ENCODE data around the gene CRISPLD2.
"Not testable (repeated sequence)": the region's sequence is repeated elsewhere in the genome, so short reads cannot be mapped to it uniquely, and the experiment has no call there.

CRISPLD2 gene

GRCh38 chr16:84818989-84819643 is 669 bp upstream of the CRISPLD2 start:
- Histone ChIP-seq H3K27ac (peak overlapping the region in 4 of 21 experiments; percentile 21 to 84 (median 54)), H3K4me3 (peak overlapping the region in 4 of 7 experiments; percentile 36 to 53 (median 44))

- peak overlapping the region in 12 of 21 experiments; percentile 29 to 84 (median 74) for H3K27ac ChIP-seq
- peak overlapping the region; percentile 33 to 53 (median 42) for H3K4me3 ChIP-seq
Observed at GRCh38 chr16:84820305-84820684, 510 bp downstream of the CRISPLD2 start.

- Histone ChIP-seq H3K27ac (peak overlapping the region in 13 of 21 experiments; percentile 19 to 84 (median 70)), H3K4me3 (peak overlapping the region; percentile 33 to 53 (median 42))
Observed at GRCh38 chr16:84820771-84821170, 986 bp downstream of the CRISPLD2 start.

- Histone ChIP-seq H3K4me3 (peak overlapping the region; percentile 33 to 53 (median 42)), H3K27ac (peak overlapping the region in 13 of 21 experiments; percentile 19 to 84 (median 70))
Observed at GRCh38 chr16:84821179-84821578, 1.4 kb downstream of the CRISPLD2 start.

- Histone ChIP-seq H3K4me3 (peak overlapping the region in 6 of 7 experiments; percentile 33 to 53 (median 44)), H3K27ac (peak overlapping the region in 16 of 21 experiments; percentile 18 to 84 (median 69))
Observed at GRCh38 chr16:84821728-84822689, 2.2 kb downstream of the CRISPLD2 start.

DNA sequence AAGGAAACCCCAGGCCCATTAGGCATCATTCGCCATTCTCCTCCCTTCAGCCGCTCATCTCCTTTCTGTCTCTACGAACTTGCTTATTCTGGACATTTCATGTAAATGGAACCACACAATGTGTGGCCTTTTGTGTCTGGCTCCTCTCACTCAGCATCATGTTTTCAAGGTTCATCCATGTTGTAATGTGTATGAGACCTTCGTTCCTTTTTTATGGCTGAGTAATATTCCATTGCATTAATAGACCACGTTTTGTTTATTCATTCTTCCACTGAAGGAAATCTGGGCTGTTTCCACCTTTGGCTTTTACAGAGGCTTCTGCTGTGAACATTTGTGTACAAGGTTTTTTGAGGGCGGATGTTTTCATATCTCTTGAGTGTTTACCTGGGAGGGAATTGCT is 3.2 kb downstream of the CRISPLD2 start:
- Histone ChIP-seq H3K27ac (peak overlapping the region in 13 of 21 experiments; percentile 2 to 83 (median 45)), H3K4me3 (no peak overlapping the region)

- no peak overlapping the region for H3K4me3 ChIP-seq
- peak overlapping the region in 11 of 21 experiments; percentile 2 to 83 (median 42) for H3K27ac ChIP-seq
Observed at GRCh38 chr16:84823484-84823883, 3.7 kb downstream of the CRISPLD2 start.

GRCh38 chr16:84823926-84824325 is 4.1 kb downstream of the CRISPLD2 start:
- Histone ChIP-seq H3K27ac (peak overlapping the region in 8 of 21 experiments; percentile 0 to 83 (median 64)), H3K4me3 (no peak overlapping the region)

DNA sequence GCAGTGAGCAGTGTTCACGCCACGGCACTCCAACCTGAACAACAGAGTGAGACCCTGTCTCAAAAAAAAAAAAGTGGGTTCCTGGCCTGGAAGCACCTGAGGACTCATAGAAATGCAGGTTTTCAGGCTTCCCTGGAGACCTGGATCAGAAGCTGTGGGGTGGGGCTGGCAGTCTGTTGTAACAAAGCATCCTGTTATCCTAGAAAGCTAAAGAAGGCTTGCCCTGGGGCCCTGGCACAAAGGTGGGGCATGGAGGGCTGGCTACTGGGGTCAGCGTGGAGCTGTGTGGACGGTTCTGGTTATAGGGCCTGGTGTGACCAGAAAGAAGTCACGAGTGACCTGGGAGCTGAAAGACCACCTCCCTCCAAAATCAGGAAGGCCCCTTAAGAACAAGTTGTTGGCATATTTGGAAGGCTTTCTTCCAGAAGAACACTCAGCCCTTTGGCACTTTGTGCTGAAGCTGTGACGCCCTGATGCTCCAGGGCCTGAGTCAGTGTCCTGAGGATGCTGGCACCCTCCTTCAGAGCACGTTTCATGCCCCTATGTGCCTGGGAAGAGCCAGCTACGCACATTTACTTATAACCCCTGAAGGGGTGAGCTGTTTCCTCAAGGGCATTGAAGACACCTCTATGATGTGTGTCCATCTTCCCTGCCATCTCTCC is 6.2 kb downstream of the CRISPLD2 start:
- Histone ChIP-seq H3K4me3 (no peak overlapping the region), H3K27ac (peak overlapping the region in 19 of 21 experiments; percentile 7 to 85 (median 62))

DNA sequence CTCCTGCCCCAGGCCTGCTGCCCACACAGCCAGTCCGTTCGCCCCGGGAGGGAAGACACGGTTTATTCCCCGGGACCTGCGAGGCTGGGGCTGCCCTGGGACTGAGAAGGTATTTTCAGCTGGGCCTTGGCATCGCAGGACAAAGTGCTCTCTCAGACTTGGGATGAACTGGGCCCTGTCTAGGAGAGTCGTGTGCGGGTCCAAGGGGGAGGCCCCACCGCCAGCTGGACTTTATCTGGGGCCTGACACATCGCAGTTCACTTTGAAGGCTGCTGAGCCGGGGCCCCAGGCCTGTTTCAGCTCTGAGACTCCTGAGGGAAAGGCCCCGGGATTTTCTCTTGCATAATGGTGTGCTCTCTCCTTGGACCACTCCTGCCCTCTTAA is 6.8 kb downstream of the CRISPLD2 start:
- Histone ChIP-seq H3K27ac (peak overlapping the region in 19 of 21 experiments; percentile 7 to 85 (median 62)), H3K4me3 (no peak overlapping the region)

DNA sequence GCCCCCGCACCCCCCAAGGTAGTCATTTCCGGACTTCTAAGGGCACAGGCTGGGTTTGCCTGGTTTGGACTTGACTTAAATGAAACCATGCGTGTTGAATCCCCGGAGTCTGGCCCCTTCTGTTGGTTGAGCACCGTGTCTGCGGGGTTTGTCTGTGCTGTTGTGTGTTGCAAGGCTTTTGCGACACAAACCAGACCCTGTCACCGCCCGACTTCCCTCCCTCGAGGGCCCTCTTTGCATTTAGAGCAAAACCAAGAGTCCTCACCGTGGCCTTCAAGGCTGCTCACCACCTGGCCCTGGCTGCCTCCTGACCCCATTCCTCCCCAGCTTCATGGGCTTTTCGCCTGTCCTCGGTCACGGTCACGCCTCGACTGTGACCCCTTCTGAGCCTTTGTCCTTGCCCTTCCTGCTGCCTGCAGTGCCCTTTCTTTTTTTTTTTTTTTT is 7.4 kb downstream of the CRISPLD2 start:
- H3K27ac ChIP-seq = peak overlapping the region in 17 of 21 experiments; percentile 14 to 85 (median 66)
- H3K4me3 ChIP-seq = no peak overlapping the region

DNA sequence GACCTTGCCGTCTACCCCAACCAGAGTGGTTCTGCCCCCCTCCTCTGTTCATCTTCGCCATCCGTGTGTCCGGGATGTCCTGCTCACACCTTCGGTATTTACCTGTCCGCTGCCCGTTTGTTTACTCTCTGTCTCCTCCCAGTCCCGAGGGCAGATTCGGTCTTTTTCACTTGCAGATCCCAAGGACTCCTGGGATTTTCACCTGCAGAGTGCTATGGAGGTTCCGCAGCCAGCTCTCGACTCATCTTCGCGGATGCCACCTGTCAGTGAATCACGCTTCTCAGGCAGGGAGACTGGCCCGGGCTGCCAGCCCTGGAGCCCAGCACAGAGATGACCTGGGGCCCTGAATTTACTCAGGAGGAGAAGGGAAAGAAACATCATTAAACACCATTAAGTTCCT is 8.1 kb downstream of the CRISPLD2 start:
- Histone ChIP-seq H3K4me3 (no peak overlapping the region), H3K27ac (peak overlapping the region in 7 of 21 experiments; percentile 18 to 85 (median 62))

DNA sequence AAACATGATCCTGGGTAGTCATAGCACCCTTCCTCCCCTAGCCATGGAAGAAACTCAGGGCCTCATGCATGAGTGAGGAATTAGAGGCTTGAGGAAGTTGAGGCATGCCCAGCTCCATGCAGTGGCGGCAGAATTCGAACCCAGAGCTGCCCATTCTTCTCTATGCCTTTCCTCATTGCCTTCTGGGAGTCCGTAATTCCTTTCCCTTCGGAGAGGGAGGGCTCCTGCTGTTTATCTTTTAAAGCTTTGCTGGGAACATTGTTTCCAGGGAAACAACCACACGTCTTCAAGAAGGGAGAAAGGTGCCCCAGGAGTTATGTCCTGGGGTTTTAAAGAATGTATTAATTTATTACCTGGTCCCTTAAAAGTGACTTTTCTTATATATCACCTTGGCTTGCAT is 8.5 kb downstream of the CRISPLD2 start:
- Histone ChIP-seq H3K4me3 (no peak overlapping the region), H3K27ac (peak overlapping the region in 5 of 21 experiments; percentile 30 to 85 (median 42))

DNA sequence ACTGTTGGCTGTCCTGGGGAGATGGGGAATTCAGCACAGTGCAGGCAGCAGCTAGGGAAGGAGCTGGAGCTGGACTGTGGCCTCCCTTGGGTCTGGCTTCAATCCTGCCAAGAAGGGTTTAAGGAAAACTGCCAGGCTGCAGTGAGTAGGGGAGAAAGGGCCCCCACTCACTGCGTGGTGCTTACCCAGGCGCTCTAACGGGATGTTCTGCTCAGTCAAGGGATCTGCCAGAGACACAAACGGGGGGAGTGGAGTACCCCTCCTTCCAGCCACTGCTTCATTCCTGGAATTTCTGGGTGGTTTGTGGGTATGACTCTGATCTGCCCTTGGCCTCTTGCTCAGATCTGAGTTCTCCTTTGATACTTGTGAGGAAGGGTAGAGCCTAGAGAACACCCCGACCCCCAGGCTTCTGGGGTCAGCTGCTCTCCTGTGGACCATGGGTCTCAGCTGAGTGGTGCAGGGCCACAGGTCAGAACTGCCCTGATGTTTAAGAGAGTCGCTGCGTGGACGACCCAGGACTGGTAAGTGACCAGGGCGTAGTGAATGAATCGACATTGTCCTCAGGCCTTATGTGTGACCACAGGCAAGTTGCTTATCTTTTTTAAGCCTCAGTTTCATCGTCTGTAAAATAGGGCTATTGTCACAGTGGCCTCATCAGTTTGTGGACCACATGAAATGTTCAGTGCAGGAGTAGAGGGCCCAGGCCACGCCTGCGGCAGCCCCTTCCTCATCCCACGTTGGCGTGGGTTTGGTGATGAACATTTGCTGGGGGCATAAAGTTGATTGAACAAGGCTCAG is 9.6 kb downstream of the CRISPLD2 start:
- Histone ChIP-seq H3K27ac (peak overlapping the region in 11 of 21 experiments; percentile 2 to 75 (median 30)), H3K4me3 (no peak overlapping the region)

- Histone ChIP-seq H3K4me3 (no peak overlapping the region), H3K27ac (peak overlapping the region in 4 of 21 experiments; percentile 17 to 85 (median 72))
Observed at GRCh38 chr16:84830765-84831384, 11.1 kb downstream of the CRISPLD2 start.

- H3K4me3 ChIP-seq = not testable (repeated sequence)
- H3K27ac ChIP-seq = peak overlapping the region in 15 of 21 experiments; percentile 6 to 85 (median 62)
Observed at GRCh38 chr16:84831728-84832127, 11.9 kb downstream of the CRISPLD2 start.

GRCh38 chr16:84832488-84833143 is 12.8 kb downstream of the CRISPLD2 start:
- H3K27ac ChIP-seq = peak overlapping the region in 15 of 21 experiments; percentile 6 to 85 (median 62)
- H3K4me3 ChIP-seq = no peak overlapping the region

DNA sequence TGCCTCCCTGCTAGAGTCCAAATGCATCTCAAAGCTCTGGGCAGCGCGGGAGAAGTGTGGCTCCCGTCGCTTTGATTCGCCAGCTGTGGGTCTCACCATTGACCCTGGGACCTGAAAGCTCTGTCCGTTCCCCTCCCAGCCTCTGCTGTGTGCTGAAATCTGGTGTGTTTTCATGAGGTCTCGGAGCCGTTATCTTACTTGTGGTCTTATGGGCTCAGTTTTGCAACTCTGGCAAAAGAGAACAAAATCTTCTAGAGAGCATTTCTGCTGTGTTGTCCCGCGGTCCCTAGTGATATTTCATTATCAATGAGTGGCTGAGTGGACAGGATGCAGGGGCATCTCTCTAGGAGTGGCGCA is 13.3 kb downstream of the CRISPLD2 start:
- H3K27ac ChIP-seq = peak overlapping the region in 12 of 21 experiments; percentile 6 to 83 (median 64)
- H3K4me3 ChIP-seq = no peak overlapping the region

All from skin epidermis (tissue), 12 donors.